AG09319 (cell line): ENCODE data around the gene FUCA2.
"Not testable (repeated sequence)": the region's sequence is repeated elsewhere in the genome, so short reads cannot be mapped to it uniquely, and the experiment has no call there.

Source experiments
- DNase-seq: peaks from one replicate; pipeline ENCODE4 v3.0.0-alpha.2; 2010; ENCODE audit warnings: low read depth; ENCODE audit errors: extremely low read depth
- TF ChIP-seq, protein P1 (sequence below): IDR thresholded peaks from 2 replicates; pipeline ENCODE4 v1.5.1; 2011; ENCODE audit warnings: low read depth, mild to moderate bottlenecking, inconsistent platforms, low read length, moderate library complexity

FUCA2 gene

DNA sequence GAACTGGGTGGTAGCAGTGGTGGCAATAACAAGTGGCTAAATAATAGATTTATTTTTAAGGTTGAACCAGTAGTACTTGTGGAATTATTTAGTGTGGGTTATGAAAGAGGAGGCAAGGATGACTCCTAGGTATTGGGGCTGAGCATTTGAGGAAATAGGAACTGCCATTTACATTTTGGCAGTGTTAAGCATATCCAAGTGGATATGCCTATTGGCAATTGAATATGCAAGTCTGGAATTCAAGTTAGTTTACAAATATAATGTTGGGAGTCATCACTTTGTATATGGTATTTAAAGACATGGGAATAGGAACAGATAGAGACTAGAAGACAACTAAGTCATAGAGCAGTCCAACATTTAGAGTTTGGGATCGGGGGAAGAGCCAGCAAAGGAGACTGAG is 35.0 kb downstream of the FUCA2 start:
- DNase-seq, result no peak
- TF ChIP-seq, protein P1, sequence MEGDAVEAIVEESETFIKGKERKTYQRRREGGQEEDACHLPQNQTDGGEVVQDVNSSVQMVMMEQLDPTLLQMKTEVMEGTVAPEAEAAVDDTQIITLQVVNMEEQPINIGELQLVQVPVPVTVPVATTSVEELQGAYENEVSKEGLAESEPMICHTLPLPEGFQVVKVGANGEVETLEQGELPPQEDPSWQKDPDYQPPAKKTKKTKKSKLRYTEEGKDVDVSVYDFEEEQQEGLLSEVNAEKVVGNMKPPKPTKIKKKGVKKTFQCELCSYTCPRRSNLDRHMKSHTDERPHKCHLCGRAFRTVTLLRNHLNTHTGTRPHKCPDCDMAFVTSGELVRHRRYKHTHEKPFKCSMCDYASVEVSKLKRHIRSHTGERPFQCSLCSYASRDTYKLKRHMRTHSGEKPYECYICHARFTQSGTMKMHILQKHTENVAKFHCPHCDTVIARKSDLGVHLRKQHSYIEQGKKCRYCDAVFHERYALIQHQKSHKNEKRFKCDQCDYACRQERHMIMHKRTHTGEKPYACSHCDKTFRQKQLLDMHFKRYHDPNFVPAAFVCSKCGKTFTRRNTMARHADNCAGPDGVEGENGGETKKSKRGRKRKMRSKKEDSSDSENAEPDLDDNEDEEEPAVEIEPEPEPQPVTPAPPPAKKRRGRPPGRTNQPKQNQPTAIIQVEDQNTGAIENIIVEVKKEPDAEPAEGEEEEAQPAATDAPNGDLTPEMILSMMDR, result no peak

DNA sequence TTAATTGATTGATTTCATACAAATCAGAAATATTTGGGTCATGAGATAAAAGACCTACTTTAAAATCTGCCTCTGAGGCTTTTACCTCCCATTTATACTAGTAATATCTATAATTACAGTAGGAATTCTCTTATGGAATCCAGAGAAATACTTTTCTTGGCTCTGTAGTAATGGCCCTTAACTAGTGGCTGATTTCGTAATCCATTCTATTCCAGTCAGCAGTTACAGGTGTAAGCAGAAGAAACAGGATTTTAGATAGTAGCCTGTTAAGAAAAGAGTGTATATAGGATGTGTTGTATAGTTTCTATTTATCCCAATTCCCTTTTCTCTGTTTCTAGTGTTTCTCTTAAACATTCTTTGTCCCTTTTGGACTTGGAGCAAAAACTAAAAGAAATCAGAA is 39.7 kb downstream of the FUCA2 start:
- TF ChIP-seq, protein P1, result no peak
- DNase-seq, result no peak

DNA sequence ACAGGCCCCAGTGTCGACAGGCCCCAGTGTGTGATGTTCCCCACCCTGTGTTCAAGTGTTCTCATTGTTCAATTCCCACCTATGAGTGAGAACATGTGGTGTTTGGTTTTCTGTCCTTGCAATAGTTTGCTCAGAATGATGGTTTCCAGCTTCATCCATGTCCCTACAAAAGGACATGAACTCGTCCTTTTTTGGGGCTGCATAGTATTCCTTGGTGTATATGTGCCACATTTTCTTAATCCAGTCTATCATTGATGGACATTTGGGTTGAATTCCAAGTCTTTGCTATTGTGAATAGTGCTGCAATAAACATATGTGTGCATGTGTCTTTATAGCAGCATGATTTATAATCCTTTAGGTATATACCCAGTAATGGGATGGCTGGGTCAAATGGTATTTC is 42.7 kb downstream of the FUCA2 start:
- DNase-seq, result not testable (repeated sequence)

DNA sequence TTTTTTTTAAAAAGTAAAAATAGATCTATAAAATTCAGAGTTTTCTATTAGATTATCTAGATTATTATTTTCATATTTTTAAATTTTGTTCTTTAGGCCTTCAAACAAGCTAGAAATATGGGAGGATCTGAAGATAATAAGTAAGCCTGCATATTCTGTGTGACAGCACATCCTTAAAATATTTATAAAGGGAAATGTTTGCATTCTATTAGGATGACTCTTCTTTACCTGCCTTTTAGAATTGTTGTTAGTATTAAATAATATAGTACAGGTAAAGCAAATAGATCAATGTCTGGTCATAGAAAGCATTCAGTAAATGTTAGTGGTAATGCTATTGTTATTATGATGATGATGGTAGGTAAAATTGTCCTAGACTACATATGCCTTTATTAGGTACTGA is 43.5 kb downstream of the FUCA2 start:
- DNase-seq, result no peak
- TF ChIP-seq, protein P1, result no peak

DNA sequence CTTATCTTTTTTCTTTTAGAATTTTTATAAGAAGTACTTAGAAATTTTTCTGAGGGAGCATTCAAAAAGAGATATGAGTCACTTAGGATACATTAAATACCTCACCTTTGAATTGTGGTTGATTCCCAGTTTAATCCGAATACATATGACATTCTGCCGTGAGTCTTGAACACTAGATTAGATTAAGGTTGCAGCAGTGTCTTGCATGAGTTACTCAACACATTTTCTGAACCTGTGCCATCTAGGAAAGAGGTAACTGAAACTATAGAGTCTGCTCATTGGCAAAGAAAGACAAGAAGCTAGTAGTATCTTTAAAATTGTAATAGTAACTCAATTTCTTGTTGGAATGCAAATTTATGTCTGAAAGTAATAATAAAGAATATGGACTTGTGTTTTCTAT is 46.0 kb downstream of the FUCA2 start:
- TF ChIP-seq, protein P1, result no peak
- DNase-seq, result no peak

DNA sequence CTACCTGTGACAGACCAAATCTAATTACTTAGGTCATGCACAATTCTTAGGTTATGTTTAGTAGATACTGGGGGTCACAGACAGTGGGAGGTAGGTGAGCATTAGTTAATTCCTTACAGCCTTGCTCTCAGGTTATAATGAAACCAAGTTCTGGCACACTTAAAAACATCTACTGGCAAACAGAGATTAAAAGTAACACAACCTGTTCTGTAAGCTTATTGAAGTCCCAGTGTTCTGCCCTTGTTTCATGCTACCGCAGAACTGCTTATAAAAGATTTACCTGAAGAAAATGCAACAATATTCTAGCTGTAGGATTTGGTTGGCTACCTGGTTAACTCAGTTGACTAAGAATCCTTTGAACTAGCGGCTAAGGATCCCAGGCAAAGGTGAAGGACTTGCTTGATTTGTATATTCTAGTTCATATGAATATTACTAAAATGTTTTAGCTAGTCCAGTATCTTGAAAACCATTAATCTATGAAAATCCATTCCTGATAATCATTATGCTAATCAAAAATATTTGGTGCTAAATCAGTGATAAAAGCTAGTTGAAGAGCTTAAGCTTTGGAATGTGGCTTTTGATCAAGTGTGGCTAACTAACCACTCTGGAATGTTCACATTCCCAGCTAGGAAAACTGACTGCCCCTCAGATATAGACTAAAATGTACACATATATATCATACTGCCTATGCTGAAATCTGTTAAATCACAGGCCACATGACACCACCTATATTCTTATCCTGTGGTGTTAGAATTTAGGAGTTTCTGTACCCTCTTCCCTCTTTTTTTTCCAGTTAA is 53.8 kb downstream of the FUCA2 start:
- DNase-seq, result no peak

DNA sequence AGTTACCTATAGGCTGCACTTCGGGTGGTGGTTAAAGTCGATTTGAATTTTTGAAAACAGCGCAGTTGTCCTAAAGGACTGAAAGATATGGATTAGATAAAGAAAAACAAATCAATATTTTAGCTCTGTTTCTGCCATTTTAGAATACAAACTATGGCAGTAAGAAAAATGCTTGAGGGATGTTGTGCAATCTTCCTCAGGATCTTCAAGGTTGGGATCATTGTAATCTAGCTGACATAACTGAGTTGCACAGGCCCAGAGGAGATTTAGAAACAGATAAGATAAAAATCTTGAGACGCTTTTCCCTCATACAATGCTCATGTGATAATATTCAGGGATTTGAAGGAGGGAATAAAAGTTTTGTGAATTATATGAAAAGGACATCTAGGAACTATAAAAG is 60.0 kb downstream of the FUCA2 start:
- TF ChIP-seq, protein P1, result no peak
- no peak for DNase-seq

More for the DNA sequence above, 53.8 kb downstream of the FUCA2 start:
- TF ChIP-seq, protein P1, result no peak
